ENCODE data around the gene SLC10A1.
A peak's percentile ranks its signal among the peaks of the same experiment; 100 is the strongest.
"Not testable (repeated sequence)": the region's sequence is repeated elsewhere in the genome, so short reads cannot be mapped to it uniquely, and the experiment has no call there.

SLC10A1 gene

DNA sequence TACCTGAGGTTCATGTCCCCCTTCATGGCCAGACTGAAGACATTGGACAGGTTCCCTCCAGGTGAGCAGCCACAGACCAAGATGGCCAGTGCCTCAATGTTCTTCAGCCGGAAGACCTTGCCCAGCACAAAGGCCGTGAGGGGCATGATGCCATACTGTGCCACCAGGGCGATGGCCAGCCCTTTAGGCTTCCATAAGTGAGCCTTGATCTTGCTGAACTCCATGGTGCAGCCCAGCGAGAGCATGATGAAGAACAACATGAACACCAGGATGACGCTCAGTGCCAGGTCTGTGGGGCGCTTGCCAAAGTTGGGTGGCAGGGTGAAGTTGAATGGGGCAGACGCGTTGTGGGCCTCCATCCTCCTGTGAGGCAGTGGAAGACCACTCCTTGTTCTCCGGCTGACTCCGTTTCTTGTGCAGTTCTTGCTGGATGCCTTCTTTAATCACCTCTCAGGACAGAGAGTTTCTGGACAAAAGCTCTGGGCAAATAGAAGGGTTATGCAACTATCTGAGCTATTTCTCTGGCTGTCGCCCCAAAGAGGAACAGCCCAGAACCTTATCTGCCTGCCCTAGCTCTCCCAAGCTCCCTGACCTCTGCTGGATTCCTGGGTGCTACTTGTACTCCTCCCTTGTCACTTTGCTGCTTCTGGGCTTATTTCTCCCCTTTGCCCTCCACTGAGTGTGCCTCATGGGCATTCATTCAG is at the start of gene SLC10A1:
TSS of gene SLC10A1 (minus strand) at position 445 of the 704 bp plus-strand sequence. CDS start at position 359, 86 bp downstream.
- no peak for DNase-seq

DNA sequence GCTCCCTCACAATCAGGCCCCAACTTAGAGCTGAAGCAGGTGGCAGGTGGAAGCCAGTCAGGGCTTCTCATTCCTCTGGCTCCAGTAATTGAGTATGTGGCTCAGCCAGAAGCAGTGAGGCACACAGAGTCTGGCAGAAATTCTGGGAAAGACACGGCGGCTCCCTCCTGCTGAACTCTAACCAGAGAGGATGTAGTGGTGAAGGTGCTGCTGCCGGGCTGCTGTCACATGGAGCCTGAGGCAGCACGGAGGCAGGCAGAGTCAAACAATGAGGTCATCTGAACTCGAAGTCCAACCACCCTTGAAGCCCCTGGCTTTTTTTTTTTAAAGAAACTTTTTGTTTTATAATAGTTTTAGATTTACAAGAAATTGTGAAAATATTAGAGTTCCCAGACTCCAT is 48.7 kb upstream of the SLC10A1 start:
- DNase-seq: no peak

DNA sequence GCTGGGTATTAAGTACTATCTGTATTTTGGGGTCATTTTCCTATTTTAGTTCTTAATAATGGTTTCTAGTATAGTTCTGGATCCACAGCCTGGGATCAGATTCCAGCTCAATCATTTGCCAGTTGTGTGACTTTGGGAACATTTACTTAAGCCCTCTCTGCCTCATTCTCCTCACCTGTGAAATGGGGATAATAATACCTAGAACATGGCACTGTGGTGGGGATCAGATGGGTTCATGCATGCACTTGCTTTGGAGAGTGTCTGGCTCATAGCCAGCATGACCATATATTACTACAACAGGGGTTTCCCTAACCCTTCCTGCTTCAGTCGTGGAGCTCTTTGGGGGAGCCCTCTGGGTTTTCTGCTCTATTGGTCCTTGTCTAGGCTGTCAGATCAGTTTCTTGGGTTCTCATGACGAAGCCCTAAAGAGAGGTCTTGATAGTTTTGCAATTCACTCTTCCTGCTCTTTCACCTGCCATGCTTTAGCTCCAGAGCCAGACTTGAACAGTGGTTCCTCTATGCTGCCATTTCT is 48.1 kb upstream of the SLC10A1 start:
- no peak for DNase-seq

DNA sequence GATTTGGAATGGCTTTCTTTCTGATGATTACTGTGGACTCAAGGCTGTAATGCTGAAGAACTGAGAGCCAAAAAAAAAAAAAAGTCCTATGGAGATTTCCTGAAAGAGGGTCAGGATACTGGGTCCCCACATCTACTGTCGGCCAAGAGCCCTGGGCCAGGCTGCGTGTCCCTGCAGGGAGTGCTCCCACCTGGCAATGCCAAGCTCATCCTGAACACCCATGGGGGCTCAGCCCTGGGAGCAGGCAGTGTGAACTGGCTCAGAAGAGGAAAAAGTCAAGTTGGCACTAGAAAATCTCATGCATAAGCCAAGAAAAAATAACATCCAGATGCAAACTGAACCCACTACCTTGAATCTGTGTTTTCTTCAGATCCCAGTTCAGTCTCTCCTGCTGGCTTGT is 47.1 kb upstream of the SLC10A1 start:
- DNase-seq: no peak

DNA sequence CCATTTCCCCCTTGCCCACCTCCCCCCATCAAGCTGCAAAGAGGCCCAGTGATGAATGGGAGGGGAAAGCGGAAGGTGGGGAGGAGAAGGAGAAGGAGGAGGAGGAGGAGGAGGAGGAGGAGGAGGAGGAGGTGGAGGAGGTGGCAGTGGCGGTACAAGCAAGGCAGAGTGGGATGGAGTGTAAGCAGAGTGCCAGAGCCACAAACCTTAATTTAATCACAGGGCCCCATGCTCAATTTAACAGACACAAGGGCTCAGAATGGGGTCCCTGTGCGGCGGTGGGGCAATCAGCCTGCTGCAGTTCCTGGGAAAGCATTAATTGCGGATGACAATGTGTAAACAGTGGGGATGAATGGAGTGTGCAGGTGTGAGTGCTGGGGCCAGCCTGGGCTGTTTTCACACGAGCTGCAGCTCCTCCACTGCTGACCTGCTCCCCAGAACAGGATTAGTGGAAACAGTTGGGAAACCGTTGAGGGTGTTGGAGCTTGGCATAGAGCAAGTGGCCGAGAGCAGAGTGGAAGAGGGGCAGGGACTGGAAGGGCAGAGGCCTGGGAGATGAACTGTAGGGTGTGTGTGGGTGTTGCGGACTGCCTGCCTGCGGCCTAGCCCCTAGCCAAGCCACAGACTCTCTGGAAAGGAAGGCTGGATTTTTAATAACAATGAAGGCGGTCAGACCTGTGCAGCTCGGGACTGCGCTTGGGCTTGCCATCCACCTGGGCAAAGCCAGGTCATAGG is 45.8 kb upstream of the SLC10A1 start:
- DNase-seq: no peak

DNA sequence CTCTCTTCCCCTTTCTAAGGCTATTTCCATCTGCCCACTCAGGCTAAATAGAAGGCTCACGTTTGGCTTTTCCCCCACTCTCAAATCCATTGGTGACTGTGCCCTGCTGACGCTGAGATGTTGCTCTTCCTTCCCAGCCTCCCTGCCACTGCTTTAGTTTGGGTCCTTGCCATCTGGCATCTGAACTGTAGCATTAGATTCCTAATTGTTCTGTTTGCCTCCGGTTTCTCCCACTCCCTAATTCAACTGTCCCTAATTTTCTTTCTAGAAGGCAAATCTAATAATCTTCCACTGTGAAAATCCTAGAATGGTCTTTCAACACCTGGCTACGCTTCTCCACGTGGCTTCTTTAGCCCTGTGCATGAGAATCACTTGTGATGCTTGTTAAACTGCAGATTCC is 44.6 kb upstream of the SLC10A1 start:
- DNase-seq: no peak

DNA sequence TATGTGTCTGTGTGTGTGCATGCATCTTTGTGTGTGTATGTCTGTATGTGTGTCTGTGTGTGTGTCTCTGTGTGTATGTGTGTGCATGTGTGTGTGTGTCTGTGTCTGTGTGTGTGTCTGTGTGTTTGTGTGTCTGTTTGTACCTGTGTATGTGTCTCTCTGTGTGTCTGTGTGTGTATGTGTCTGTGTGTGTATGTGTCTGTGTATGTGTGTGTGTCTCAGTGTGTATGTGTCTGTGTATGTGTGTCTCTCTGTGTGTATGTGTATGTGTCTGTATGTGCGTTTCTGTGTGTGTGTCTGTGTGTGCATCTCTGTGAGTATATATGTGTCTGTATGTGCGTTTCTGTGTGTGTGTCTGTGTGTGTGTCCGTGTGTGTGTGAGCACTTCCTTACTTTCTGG is 42.6 kb upstream of the SLC10A1 start:
- no peak for DNase-seq

DNA sequence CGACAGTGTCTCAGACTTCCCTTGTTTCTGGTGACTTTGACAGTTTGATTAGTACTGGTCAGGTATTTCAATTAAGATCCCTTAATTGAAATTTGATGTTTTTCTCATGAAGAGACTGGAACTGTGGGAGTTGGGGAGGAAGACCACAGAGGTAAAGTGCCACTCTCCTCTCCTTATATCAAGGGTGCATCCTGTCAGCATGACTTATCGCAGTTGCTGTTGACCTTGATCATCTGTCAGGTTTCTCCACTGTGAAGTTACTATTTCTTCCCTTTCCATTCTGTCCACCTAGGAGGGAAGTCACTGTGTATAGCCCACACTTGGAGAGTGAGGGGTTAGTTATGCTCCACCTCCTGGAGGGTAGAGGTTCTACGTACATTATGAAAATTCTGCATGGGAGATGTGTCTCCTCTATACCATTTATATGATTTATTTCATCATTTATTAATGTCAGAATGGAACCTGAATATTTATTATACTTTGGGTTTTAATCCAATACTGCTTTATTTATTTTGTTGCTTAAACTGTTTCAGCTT is 41.9 kb upstream of the SLC10A1 start:
- no peak for DNase-seq

DNA sequence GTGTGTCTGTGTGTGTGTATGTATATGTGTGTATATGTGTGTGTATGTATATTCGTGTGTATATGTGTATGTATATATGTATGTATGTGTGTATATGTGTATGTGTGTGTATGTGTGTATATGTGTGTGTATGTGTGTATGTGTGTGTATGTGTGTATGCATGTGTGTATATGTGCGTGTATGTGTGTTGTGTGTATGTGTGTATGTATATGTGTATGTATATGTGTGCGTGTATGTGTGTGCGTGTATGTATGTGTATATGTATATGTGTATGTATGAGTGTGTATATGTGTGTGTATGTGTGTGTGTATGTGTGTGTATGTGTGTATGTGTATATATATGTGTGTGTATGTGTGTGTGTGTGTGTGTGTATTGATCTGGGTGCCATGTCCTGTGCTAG is 31.8 kb upstream of the SLC10A1 start:
- no peak for DNase-seq

DNA sequence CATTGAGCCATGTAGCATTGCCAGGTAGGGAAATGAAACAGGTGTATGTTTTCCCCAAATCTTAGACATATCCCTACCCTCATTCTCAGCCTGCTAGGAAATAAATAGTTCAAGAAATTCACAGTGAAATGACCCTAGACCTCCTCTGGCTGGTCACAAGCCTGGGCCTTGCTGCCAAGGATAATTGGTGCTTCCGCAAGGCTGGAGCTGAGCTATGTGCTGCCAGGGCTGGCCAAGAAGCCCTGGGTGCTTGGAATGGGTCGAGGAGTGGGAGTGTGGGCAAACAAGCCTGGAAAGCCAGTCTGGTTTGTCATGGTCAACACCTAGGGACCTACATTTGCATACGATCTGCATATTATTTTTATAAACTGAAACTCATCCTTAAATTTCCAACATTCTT is 31.3 kb upstream of the SLC10A1 start:
- DNase-seq: no peak

DNA sequence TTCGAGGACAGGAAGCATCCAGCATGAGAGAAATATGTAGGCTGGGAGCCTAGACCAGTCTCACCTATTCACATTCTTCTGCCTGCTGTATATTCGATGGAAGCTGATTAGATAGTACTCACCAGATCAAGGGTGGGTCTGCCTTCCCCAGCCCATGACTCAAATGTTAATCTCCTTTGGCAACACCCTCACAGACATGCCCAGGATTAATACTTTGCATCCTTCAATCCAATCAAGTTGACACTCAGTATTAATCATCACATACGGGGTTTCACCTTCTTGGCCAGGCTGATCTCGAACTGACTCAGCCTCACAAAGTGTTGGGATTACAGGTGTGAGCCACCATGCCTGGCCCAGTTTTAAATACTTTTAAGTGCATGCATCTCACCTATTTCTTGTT is 30.5 kb upstream of the SLC10A1 start:
- no peak for DNase-seq

DNA sequence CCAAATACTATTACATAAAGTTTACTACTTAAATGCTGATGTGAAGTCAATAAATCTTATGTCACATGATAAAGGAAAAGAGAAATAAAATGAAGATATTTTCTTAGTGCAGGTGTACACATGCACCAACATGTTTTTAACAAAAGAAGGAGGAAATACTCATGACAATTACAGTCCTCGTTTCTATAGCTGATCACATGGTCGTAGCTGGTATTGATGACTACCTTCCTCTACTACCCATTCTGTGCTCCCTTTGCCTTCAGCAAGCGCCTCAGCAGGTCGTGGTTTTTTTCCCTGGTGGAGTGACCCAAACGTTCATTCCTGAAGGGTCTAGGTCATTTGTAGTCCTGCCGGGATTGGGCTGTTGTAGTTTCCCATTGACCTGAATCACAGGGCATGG is 25.4 kb upstream of the SLC10A1 start:
- DNase-seq: no peak

DNA sequence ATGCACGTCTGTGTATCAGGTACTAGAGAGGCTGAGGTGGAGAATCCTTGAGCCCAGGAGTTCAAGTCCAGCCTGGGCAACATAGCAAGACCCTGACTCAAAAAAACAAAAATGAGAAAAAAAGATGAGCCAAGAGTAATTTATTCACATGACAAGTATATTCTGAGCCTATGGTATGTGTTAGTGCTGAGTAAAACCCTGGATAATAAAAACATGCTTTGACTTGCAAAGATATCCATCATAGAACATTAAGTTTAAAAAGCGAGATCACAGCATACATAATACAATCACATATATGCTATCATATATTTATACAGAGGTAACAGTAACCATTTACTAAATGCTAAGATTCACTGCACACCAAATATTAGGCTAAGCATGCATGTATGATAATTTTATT is 23.9 kb upstream of the SLC10A1 start:
- DNase-seq: no peak

DNA sequence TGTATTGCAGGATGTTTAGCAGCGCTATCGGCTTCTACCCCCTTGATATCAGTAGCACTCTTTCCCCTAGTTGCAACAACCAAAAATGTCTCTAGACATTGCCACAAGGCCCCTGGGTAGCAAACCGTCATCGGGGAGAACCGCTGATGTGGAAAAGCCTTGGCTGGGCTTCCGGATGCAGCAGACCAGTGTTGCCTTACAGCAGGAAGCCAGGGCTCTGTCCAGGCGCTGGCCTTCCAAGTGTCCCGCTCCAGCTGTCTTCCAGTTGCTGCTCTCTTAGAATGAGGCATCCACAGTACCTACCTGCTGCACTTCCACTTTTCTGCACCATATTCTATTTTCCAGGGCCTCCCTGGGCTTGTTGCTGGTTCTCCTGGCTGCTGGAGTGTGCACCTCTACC is 22.6 kb upstream of the SLC10A1 start:
- no peak for DNase-seq

DNA sequence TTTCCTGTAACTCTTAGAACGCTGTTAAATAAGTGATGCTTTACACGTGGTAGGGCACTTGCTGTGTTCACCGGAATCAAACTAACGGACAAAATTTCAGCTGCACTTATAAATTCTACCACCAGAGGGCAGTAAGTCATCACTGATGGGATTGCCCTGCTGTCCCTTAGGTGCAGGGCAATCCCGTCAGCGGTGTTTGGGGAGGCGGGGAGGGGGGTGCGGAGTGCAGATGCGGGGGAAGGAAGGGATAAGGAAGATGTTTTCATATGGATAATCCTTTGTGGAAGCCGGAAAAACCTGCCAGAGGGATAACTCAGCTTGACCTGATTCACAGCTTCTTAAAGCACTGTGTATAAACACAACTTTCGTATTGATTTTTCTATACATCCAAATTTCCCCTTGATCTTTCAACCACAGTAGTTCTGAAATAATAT is 21.7 kb upstream of the SLC10A1 start:
- DNase-seq: peak; percentile 9 to 25

DNA sequence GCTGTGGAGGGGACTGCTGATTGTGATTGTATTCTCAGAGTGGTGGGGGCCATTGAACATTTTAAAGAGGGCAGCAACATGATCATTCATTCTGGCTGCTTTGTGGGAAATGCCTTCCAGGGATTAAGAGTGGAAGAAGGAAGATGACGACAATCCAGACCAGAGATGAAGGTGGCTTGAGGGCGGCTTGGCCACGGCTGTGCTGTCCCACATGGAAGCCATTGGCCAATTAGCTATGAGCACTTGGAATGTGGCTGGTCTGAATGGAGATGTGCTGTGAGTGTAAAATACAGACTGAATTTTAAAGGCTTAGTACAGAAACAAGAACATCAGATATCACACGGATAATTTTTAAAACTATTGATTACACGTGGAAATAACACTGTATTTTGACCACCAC is 19.2 kb upstream of the SLC10A1 start:
- DNase-seq: no peak

DNA sequence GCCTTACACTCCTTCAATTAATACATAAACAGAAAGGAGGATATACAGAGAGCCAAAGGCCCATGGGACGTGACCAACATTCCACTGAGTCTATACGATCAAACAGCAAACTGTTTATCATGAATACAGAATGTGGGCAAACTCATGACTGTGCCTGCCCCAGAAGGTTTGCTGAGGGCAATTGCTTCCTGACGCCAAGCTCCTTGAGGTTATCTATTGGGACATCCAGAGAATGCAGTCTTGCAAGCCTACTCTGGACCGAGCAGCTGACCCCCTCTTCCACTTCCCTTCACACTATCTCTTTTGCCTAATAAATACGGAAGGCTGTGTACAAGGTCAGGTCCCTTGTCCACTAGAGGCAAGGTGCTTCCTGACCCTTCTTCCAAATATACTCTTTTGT is 18.5 kb upstream of the SLC10A1 start:
- DNase-seq: no peak

DNA sequence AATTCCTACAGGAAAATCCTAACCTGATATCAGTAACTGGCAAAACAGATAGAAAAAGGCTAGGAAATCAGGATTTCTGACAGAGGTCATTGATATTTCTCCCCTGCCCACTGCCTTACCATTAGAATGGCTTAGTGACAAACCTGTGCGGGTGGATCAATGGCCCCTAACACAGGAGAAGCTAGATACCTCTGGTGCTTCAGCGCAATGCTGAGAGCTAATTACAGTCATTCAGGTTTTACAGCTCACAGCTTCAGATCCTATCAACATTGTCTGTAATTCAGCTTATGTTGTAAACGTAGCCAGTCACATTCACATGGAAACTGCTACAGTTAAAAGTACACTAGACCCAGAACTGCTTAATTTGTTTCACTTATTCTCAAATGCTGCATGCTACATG is 17.4 kb upstream of the SLC10A1 start:
- no peak for DNase-seq

DNA sequence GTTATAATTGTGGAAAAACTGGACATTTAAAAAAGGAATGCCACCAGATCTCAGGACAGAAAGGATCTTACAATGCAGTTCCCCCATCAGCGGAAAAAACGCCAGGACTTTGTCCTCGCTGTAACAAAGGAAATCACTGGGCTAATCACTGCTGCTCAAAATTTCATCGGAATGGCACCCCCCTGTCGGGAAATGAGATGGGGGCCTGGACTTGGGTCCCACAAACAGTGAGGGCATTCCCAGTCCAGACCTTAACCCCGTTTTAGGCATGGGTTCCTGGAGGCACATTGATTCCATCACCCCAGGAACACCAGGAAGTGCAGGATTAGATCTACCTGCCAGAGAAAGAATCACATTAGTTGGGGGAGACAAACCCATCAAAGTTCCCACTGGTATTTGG is 16.3 kb upstream of the SLC10A1 start:
- DNase-seq: not testable (repeated sequence)

DNA sequence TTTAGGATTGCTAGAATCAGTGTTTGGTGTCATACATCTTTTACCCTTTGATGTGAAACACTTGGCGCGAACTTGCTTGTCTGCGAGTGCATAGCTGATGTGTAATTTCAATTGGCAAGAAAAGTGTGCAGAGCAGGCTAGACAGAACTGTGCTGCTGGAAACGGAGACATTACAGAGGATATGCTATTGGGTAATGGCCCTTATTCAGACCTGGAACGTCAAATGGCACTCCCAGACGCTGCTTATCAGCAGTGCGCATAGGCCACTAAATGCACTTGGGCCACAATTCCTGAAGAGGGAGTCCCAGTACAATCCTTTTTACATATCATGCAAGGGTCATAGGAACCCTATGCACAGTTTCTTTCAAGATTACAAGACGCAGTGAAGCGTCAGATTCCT is 15.7 kb upstream of the SLC10A1 start:
- no peak for DNase-seq

DNA sequence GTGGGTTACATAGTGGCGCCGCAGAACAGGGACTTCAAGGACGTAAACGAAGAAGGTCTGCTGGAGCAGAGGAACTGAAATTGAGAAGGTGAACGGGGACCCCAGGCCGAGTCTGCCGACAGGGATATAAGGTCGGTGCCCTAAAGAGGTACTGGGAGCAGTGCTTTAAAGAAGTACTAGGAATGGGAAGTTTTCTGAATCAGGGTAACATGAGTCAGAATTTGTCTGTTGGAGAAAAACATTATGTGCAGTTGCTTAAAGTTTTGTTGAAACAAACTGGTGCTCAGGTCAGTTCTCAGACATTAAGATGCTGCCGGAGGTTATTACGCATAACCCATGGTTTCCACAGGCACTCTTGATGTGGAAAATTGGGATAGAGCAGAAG is 14.8 kb upstream of the SLC10A1 start:
- DNase-seq: no peak

DNA sequence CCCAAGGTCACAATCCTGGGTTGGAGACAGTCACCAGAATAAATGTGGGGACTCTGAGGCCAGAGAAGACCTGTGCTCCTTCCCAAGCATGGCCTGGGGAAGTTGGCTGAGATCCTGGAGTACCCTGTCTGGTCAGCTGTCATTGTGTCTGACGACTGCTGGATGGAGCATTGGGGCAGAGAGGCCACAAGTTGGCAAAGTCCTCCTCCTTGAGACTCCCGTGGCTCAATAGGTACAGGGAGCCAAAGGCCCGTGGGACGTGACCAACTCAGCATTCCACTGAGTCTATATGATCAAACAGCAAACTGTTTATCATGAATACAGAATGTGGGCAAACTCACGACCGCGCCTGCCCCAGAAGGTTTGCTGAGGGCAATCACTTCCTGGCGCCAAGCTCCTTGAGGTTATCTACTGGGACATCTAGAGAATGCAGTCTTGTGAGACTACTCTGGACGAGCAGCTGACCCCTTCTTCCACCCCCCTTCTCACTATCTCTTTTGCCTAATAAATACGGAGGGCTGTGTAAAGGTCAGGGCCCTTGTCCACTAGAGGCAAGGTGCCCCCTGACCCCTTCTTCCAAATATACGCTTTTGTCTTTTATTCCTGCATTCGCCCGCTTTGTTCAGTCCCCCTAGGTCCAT is 14.3 kb upstream of the SLC10A1 start:
- DNase-seq: no peak

DNA sequence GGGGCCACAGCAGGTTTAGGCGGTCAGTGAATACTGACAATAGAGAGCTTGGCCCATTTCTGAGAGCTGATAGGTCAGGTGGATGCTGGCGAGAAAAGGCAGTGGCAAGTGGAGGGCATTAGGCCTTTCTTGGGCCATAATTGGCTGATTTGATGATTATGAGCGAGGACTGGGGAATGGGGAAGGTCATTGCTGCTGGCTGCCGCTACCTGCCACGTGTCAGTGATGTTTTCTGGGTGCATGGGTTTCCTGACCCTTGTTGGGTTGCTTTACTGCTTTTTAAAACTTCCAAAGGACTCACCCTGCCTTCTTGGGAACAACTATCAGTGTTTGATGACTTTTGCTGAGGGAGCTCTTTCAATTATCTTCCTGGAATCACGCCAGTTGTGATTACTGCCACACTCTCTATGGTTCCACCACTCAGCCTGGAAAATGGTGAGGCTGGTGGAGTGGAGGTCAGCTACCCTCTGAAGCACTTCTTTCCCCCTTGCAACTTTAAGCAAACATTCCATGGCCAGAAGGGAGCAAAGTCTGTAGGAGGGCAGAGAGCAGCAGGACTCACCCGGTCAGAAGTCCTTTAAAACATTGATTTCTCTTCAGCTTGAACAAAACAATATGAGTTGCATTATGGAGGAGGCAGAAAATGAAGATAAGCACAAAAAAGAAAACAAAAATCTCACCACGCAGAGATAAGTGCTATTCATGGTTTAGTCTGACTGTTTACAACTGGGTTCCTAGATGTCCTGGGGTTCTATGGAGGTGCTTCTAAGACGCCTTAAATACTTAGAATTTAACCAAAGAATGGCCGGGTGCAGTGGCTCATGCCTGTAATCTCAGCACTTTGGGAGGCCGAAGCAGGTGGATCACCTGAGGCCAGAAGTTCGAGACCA is 12.1 kb upstream of the SLC10A1 start:
- DNase-seq: no peak
